Prostate gland (tissue), 2 donors: ENCODE measurements around the gene BEST3.

ENCODE experiments used
- CTCF ChIP-seq, 4 experiments: fragments of 200-600 bp in 2 of 4; fragments of 450-650 bp in 2 of 4; sonication (generic) in 2 of 4; IDR thresholded peaks; 1 replicate in 3 of 4; 2 replicates in 1 of 4; pipeline ENCODE4 v1.5.1; 2016 to 2019; ENCODE audit warnings: antibody characterized with exemption in 4 of 4, mild to moderate bottlenecking in 2 of 4, moderate library complexity in 2 of 4
- POLR2A ChIP-seq: fragments of 450-650 bp; IDR thresholded peaks from one replicate; pipeline ENCODE4 v1.6.1; 2016; ENCODE audit warnings: antibody characterized with exemption, mild to moderate bottlenecking
- POLR2AphosphoS5 ChIP-seq: sonication (generic); formaldehyde crosslinking; IDR thresholded peaks from one replicate; pipeline ENCODE4 v1.6.1; 2017; ENCODE audit warnings: antibody characterized with exemption

GRCh38 chr12:69661386-69661785 lies 37.7 kb downstream of the BEST3 start:
- TF ChIP-seq POLR2A, result no peak
- TF ChIP-seq CTCF (IDR thresholded peaks at IDR 0.05), result no peak
- TF ChIP-seq POLR2AphosphoS5, result no peak
